Renal cortex interstitium (tissue), 11 donors: Measurements from ENCODE around the gene TTLL10. TPM values are rescaled to one million over a fixed set of nuclear protein-coding genes. Genes with fewer than 3 reads are reported as not detected.
"Not testable (repeated sequence)": the region's sequence is repeated elsewhere in the genome, so short reads cannot be mapped to it uniquely, and the experiment has no call there.

ENCODE experiments used
- DNase-seq, 11 donors: peaks; one replicate each; pipeline ENCODE4 v3.0.0-alpha.2; 2013; ENCODE audit warnings: low read depth in 9 of 11, low spot score in 4 of 11; ENCODE audit errors: extremely low read depth in 1 of 11
- polyA plus RNA-seq, 3 donors: library from polyadenylated mRNA; unstranded; fragments of 120-200 nt; gene quantifications; one replicate each; pipeline ENCODE4 v1.2.1, GENCODE V29; 2013; ENCODE audit not compliant: insufficient read length in 3 of 3

Gene TTLL10
- polyA plus RNA-seq, 3 donors: 0.30 to 0.88 (median 0.50) TPM

DNA sequence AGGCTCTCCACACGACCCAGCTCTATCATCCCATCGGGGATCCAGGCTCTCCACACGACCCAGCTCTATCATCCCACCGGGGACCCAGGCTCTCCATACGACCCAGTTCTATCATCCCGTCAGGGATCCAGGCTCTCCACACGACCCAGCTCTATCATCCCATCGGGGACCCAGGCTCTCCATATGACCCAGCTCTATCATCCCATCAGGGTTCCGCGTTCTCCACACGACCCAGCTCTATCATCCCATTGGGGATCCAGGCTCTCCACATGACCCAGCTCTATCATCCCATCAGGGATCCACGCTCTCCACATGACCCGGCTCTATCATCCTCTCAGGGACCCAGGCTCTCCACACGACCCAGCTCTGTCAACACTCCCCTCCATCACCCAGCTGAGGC, 20.5 kb upstream of the TTLL10 start:
- not testable (repeated sequence) for DNase-seq

DNA sequence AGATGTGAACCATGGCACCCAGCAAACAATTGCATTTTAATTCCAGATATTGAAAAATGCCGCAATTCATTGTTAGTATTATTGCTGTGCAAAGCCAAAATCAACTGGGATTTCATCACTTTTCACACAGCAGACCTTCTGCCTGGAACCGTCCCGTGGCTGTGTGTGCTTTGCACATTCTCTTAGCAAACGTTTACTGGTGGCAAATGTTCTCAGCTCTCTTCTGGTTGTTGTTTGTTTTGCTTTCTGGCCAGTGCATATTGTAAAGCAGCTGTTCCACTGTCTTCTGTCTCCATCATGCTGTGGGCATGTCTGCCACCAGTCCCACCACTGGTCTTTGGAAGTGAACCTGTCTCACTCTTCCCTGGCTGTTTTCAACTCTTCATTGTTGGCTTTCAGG, 19.8 kb upstream of the TTLL10 start:
- no peak for DNase-seq

DNA sequence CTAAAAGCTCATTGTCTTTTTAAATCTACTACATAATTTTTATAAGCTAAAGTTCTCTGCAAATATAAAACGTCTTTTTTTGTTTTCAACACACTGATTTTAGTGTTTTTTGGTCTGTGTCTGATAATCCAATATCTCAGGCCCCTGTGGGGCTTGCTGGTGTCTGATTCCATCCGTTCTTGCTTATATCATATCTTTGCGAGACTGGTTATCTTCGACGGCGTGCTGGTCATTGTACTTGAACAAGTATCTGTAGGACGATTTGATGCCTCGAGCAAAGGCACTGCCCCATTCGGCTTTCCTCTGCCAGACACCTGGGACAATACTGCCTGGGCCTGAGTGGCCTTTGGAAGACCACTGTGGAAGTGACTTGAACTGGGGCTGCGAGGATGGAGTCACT, 18.4 kb upstream of the TTLL10 start:
- no peak for DNase-seq

DNA sequence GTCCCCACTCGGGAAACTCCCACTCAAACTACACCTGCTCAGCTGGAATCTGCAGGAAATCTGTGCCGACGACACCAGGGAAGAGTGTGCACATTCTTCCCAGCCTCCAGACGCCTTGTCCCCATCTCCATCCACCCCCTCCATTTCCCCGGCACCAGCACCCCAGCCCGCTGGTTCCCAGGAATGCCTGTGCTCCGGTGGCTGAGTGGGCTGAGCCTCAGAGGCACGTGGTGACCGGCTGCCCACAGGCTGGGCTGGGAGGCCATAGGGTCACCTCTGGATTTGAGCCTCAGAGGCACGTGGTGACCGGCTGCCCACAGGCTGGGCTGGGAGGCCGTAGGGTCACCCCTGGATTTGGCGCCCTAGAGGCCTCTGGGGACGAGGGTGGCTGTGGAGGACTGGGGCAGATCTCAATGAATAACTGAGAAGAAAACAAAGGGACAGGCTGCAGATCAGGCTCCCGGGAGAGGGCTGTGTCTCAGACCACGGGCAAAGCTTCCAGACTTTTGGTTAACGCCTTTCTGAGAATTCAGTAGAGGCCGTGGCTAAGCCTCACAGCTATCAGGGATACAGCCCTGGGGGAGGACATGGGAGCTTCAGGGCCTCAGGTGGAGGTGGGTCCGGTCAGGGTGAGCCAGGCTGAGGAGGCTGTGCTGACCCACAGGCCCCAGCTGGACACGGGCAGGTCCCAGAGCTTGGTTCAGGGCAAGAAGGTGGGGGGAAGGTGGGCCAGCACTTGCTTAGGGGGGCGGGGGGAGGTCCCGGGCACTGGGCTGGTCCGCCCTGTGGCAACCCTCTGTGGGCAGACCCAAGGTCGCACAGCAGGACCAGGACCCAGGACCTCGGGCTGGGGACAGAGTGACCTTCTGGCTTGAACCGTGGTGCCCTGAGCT, 17.3 kb upstream of the TTLL10 start:
- no peak for DNase-seq

DNA sequence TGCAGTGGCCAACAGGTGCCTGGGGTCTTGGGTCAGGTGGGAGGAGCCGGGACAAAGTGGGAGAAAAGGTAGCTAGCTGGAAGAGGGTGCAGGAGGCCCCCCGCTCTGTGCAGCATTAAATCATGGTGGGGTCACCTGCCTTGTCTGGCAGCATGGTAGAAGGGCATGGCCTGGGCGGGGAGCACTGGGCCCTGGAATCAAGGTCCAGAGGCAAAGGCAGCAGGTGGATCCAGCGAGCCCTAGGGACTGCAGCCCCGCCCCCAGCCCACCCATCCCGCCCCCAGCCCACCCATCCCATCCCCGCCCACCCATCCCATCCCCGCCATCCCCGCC, 16.7 kb upstream of the TTLL10 start:
- DNase-seq: no peak

DNA sequence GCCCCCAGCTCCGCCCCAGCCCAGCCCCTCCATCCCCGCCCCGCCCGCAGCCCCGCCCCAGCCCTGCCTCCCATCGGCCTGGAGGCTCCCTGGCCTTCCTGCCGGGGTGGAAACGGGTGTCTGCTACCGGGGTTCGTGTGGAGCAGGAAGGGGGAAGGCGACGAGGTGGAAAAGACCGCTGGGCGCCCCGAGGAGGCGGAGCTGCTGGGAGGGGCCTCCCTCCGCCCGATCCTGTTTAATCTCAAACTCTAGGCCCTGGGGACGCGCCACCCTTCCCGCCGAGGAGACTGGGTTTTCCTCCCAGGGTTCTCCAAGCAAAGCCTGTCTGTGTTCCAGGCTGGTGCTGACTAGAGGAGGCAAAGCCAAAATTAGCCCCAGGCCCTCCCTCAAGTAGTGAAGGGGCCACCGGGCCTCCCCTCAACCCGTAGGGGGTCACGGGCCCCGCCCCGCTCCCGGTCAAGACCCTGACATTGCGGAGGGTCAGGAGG, 16.2 kb upstream of the TTLL10 start:
- peak in 4 of 11 donors; percentile 61 to 73 (median 66) for DNase-seq

DNA sequence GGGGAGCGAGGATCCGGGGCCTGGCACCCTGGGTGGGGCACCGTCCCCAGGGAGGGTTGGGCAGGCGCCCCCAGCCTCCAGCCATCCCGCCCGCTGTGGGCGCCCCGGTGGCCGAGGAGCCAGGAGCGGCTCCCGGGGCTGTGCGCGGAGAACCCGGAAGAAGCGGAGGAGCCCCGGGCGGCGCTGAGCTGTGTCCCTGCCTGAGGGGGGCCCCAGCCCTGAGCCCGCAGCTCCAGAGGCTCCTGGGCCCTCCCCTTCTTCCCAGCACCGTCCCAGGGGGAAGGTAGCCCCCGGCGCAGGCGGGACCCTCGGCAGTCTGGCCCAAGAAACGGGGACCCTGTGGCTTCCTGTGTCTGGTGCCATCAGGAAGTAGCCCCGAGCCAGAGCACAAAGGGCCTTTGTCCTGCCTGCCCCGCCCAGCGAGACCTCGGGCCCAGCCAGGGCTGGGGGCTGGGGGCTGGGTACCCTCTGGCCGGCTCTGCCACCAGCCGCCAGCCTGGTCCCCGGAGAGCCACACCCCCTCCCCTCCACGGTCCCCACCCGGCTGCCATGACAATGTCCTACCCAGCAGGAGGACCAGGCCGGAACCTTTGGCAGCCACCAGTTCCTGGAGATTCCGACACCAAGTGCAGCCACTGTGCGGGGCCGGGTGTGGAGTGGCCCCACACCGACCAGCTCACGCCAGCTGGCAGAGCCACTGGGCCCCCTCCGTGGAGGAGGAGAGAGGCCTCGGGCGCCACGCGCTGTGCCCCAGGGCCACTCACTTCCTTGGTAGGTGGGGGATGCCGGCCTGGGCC, 15.6 kb upstream of the TTLL10 start:
- DNase-seq: no peak

DNA sequence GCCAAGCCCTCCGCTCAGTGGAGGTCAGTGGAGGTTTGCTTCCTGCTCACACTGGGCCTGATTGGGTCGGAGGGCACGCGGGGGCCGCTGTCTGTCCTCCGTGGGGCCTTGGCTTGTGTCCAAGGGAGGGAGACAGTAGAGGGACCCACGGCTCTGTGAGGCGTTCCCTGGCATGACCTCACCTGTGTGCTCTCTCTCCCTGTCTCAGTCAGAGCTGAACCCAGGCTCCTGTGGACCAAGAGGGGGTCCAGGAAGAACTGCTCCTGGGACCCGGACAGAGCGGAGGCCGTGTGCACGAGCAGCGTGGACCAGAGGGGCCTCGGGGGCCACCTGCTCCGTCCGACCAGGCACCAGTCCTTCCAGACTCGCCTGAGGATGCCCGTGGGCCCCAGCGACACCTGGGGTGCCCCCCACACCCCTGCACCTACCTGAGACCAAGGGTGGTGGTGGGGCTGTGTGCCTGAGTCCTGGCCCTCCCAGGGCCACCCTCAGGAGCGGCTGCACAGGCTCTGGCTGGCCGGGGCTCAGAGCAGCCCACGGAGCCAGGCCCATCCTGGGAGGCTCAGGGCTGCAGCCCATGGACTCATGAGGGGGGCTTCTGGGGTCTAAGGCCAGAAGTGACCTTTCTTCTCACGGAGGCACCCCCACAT, 13.3 kb upstream of the TTLL10 start:
- no peak for DNase-seq

DNA sequence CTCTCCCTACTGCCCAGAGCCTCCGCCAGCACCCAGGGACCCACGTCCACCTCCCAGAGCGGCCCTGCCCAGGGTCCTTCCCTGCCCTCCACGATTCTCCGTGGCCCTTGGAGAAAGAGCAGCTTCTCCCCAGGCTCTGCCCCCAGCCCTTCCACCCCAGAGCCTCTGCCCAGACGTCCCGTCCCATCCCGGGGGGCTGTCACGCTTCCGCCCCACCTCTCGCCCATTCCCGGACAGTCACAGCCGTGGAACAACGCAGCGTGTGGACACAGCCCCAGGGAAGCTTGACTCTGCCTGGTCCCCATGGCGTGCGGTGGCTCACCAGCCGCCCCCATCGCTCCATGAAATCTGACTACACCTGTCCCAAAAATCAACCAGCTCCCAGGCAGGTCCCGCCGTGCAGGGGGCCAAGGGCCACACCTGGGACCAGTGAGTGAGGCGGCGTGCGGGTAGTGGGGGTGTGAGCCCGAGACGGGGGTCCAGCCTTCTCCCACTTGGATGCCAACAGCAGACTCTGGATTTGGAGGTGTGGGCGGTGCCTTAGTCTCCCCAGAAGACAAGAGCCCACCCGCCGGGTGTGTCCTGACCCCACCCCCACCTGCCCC, 12.5 kb upstream of the TTLL10 start:
- no peak for DNase-seq

DNA sequence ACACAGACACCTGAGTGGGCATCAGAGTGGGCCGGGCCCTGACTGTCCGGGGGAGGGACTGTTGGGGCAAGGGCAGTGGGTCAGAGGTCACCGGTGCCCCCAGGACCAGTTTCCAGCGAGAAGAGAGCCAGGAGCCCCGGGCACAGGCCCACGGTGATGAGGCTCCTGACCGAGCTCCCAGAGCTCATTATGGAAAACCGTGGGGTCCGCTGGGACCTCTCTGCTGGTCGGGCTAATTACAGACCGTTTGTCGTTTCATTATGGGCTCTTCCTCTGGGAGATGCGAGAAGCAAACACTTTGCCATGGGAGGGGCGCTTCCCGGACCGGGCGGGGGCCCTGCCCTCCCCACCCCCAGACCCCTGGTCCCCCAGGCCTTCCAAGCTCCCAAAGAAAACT, 12.0 kb upstream of the TTLL10 start:
- no peak for DNase-seq

DNA sequence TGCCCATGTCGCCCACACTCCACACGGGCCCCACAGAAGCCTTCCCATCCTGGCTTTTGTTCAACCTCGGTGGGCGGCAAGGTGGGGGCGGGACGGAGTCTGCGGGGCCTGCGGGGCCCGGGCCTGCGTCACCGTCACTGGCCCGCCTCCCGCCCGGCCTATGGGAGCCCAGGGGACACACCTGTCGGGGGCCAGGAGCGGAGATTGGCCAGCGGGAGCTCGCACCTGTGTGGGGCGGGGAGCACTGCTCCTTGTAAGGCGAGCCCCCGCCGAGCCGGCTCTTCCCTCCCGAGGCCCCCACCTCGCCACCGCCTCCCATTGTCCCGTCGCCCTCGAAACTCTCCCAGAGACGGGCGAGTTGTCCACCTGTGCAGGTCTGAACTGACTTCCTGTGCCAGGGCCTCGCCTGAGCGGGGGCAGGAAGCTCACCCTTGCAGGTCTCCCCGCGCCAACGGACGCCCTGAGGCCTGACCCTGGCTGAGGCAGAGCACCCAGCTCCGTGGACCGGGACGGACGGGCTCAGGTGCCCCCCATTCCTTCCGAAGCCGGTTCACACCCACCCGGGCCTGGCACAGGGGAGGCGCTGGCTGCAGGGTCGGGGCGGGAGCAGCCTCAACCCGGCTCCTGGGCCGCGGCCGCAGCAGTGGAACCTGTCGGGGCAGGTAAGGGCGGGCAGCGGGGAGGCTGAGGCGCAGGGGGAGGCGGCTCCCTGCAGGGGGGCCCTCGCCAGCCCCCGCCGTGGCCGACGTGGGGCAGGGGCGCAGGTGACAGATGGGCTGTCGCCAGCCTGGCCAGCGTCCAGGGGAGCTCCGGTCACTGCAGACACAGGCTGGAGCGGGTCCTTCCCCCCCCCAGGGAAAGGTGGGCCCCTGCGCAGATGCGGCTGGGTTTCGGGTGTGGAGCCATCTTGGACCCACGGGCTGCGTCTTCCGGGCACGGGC, 10.8 kb upstream of the TTLL10 start:
- DNase-seq: no peak

DNA sequence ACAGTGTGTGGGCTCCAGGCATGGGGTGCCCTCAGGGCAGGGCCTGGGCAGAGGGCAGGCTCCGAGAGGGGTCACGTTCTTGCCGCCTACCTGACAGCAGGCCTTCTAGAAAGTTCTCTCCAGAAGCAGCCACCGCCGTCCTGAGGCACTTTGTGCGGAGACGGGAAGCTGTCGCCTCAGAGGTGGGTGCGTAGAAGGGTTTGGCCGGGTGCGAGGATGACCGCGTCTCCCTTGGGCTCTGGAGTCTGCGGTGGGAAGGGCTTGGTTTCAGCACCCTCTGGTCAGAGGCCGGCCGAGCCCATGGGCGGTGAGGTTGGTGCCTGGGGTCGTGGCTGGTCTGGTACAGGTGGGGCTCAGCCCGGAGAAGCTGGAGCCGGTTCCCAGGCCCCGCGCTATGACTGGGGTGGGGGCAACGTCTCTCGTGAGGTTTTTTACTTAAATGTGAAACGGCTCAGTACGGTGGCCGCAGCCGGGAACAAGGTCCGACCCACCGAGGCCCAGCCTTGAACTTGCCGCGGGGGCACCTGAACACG, 10.1 kb upstream of the TTLL10 start:
- no peak for DNase-seq

DNA sequence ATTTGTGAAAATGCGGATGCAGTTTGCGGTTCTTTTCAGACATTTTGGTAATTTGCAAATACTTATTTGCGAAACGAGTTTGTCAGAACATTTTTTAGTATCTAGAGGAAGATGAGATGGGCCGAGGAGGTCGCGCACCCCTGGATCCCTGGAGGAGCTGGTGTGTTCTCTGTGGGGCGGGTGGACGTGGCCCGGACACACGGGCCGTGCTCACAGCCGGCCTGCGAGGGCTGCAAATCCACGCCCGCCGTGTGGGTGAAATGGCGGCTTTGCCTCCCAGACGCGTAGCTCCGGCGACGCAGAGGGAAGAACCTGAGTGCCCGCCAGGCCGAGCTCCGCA, 9.3 kb upstream of the TTLL10 start:
- DNase-seq: no peak

DNA sequence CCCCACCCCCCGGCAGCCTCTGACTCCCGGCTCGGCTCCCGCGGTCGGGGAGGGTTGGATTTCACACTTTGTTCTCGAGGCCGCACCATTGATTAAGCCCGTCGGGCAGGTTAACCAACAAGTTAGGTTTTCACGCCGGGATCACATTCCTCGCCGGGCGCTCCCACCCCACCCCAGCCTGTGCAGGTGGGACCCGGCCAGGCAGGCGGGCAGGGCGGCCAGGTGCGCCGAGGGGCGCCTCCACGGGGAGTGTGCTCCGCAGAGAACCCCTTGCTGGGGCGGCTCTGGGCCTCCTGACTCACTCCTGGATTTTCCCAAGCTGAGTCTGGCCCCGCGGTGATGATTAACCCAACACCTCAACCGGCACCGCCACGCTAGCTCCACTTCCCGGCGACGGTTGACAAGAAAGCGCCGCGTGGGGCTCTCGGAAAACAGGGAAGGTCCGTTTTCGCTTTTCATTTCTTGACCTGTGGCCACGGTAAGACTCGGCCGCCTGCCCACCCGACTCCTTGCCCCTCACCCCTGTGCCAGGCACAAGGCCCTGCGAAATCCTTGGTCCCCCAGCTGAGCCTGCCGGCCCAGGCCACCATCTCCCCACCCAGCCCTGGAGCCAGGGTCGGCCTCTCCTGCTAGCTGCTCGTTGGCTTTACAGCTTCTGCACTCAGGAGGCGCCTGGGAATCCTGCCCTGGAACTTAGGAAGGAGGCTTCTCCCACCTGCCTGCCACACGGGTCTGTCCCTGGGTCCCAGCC, 8.8 kb upstream of the TTLL10 start:
- peak in 2 of 11 donors; percentile 57 to 70 for DNase-seq

DNA sequence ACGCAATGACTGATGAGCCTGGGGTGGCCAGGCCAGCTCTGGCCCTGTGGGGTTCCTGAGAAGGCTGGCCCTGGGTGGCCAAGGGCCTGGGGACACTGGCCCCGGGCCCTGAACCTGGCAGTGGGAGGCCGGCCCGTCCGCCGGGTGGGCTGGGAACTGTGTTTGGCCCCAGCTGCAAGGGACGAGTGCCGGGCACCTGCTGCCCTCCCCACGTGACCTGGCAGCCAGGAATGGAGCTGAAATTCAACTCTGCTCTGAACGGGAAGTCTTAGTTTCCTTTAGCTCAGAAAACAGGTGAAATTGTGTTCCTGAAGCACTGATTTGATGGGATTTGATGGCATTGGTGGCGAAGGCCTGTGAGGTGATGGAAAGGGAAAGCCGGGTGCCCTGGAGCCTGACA, 8.2 kb upstream of the TTLL10 start:
- DNase-seq: no peak

DNA sequence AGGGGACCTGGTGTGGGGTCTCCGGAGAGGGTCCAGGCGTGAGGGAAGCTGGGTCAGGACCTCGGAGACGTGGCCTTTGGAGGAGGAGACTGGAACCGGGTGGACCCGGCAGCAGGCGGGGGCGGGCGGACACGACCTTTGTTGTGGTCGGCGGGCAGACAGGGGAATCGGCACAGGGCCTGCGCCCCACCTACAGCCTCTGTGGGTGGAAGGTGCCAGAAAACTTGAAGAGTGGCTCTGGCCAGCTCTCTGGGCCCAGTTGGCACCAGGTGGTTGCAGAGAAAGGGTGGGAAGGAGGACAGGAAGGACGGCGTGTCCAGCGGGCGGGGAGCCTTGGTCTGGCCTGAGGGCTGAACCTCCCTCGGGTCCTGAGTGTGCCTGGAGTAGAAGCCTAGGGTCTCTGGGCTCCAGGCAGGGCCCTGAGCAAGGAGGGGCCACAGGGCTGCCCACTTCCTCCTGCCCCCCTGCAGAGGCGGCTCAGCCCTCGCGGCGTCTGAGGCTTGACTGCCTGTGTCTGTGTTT, 7.7 kb upstream of the TTLL10 start:
- DNase-seq: no peak

DNA sequence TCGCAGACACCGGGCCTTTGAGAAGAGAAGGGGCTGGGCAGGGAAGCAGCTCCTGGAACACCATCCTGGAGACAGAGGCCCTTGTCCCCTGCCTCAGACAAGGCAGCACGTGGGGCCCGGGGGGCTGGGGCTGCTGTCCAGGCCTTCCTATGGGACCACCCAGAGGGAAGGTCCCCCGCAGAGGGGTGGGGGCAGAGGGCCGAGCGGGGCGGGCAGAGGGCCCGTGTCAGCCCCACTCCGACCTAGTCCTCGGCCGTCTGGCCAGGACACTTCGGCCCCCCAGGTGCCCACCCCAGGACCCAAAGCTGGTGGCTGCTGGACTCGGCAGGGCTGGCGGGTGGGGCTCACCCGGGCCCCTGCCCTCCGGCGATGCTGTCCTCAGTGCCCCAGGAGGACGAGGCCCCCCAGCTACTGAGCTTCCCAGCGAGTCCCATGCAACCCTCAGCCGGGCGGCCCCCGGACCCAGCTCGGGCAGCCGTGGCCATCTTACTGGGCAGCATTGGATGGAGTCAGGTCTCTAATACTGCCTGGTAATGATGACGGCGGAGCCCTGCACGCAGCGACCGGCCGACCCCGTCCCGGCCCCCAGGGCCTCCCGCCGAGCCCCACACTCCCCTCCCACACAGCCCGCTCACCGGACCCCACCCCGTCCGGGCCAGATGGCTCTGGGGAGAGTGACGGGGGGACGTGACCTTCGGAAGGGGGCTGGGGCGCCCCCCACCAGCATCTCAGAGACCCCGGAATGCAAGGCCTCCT, 6.9 kb upstream of the TTLL10 start:
- no peak for DNase-seq
